Progenitor cell of endocrine pancreas (in vitro differentiated cells): Measurements from ENCODE around the gene TKT. TPM values are rescaled to one million over a fixed set of nuclear protein-coding genes. Genes with fewer than 3 reads are reported as not detected.
A peak's percentile ranks its signal among the peaks of the same experiment; 100 is the strongest.
"Not testable (repeated sequence)": the region's sequence is repeated elsewhere in the genome, so short reads cannot be mapped to it uniquely, and the experiment has no call there.

Experiments used
- DNase-seq: peaks from one replicate; pipeline ENCODE4 v3.0.0; 2021; ENCODE audit warnings: low spot score; ENCODE audit not compliant: unreplicated experiment
- H3K27ac Mint-ChIP-seq: 2 replicates; pipeline ENCODE4 v1.8.0; 2021; ENCODE audit warnings: mild to moderate bottlenecking, moderate library complexity, mixed read lengths
- H3K27me3 Mint-ChIP-seq: 2 replicates; pipeline ENCODE4 v1.8.0; 2021; ENCODE audit warnings: mixed read lengths
- H3K36me3 Mint-ChIP-seq: 2 replicates; pipeline ENCODE4 v1.8.0; 2022; ENCODE audit warnings: mixed read lengths; ENCODE audit not compliant: insufficient read depth
- H3K4me1 Mint-ChIP-seq: 2 replicates; pipeline ENCODE4 v1.8.0; 2021; ENCODE audit warnings: low read depth, mixed read lengths
- H3K4me3 Mint-ChIP-seq: 2 replicates; pipeline ENCODE4 v1.8.0; 2021; ENCODE audit warnings: low read depth, mild to moderate bottlenecking, moderate library complexity, mixed read lengths
- H3K9me3 Mint-ChIP-seq: 2 replicates; pipeline ENCODE4 v1.8.0; 2021; ENCODE audit warnings: low read depth, mixed read lengths
- CTCF ChIP-seq: fragments of 200-600 bp; sonication (generic); IDR thresholded peaks from one replicate; pipeline ENCODE4 v1.5.0; 2021; ENCODE audit warnings: antibody characterized with exemption, mild to moderate bottlenecking; ENCODE audit not compliant: unreplicated experiment
- total RNA-seq: library from RNA; stranded (reverse); gene quantifications from 2 replicates; pipeline ENCODE4 v1.2.1, GENCODE V29; 2021

TKT gene
- total RNA-seq, 1 donor from 2014 or later, result 250 TPM

DNA sequence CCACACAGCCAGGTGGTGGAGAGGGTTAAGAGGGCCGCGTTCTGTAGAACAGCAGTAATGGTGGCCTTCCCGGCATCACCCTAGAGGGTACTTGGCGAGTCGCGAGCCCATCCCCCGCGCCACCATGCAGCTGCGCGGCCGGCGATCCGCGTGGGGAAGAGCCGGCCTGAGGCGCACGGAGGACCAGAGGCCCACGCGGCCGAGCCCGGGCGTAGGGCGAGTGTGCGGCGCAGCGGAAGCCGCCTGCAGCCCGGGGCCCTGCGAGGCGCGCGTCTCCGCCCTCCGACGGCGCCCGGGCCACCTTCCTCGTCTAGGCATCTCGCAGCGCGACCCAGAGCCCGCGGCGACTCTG lies 423 bp downstream of the TKT start:
- Mint-ChIP-seq H3K9me3 (no peaks in the 10 kb centered on the region), H3K4me1 (peaks cover 27% of the 10 kb centered on the region), H3K27me3 (peaks cover 20% of the 10 kb centered on the region), H3K4me3 (peak overlapping the region; percentile 90), H3K27ac (peak overlapping the region; percentile 95), H3K36me3 (peaks cover 1% of the 10 kb centered on the region)
- TF ChIP-seq CTCF, result no peak
- peak; percentile 15 for DNase-seq

DNA sequence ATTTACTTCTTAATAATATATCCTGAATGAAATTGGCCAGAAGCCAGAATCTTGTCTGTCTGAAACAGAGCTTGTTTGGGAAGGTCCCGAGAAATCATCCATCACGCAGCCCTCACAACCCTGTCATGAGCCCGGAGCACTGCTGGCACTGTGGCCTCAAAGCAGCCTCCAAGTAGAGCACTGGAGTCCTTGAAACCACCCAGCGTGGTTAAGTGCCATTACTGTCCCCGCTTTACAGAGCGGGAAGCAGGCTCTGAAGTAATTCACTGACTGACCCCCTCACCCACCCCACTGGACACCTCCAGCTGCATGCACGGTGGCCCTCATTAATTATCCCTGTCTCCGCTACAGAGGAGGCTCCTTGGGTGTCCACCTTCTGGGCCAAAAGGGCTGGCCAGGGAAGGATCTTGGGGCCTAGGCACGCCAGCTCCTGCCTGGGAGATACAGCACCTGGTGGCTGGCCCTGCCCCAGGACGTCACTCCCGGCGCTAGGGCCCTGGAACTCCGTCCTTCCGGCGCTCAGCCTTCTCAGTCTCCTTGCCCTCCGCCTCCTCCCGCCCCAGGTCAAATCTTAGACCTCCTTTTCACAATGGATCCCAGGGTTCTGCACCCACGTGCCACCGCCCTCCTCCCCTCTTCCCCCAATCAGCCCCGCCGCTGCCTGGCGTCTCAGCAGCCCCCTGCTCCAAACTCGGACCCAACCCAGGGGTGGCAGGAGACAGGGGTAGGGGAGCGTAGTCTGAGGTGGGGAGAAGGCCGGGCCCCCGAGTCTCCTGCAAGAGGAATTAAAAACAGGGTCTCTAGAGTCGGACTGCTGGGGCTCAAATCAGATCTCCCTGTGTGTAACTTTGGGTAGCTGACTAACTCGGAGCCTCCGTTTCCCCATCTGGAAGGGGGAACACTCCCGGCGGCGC lies 1.1 kb downstream of the TKT start:
- H3K4me1 Mint-ChIP-seq, result peaks cover 27% of the 10 kb centered on the region
- peaks cover 1% of the 10 kb centered on the region for H3K36me3 Mint-ChIP-seq

GRCh38 chr3:53253707-53254508 lies 1.9 kb downstream of the TKT start:
- no peaks in the 10 kb centered on the region for H3K9me3 Mint-ChIP-seq
- peaks cover 23% of the 10 kb centered on the region for H3K4me1 Mint-ChIP-seq
- H3K36me3 Mint-ChIP-seq, result peaks cover 1% of the 10 kb centered on the region
- H3K27me3 Mint-ChIP-seq, result peaks cover 14% of the 10 kb centered on the region
- peak overlapping the region; percentile 90 for H3K4me3 Mint-ChIP-seq
- no peak for DNase-seq
- no peak for TF ChIP-seq CTCF
- H3K27ac Mint-ChIP-seq, result peak overlapping the region; percentile 95

More for the DNA sequence above, 1.1 kb downstream of the TKT start:
- H3K27me3 Mint-ChIP-seq, result peaks cover 20% of the 10 kb centered on the region
- DNase-seq, result peak; percentile 52
- peak overlapping the region; percentile 90 for H3K4me3 Mint-ChIP-seq
- H3K9me3 Mint-ChIP-seq, result no peaks in the 10 kb centered on the region
- peak overlapping the region; percentile 95 for H3K27ac Mint-ChIP-seq
- no peak for TF ChIP-seq CTCF

DNA sequence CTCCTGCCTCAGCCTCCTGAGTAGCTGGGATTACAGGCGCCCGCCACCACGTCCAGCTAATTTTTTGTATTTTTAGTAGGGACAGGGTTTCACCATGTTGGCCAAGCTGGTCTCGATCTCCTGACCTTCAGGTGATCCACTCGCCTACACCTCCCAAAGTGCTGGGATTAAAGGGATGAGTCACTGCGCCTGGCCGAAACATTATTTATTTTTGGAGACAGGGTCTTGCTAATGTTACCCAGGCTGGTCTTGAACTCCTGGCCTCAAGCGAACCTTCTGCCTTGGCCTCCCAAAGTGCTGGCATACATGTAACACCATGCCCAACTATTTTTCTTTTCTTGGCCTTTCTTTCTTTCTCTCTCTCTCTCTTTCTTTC lies 2.9 kb downstream of the TKT start:
- H3K27me3 Mint-ChIP-seq, H3K27ac Mint-ChIP-seq, H3K4me3 Mint-ChIP-seq, H3K9me3 Mint-ChIP-seq, H3K36me3 Mint-ChIP-seq, DNase-seq: not testable (repeated sequence)
- H3K4me1 Mint-ChIP-seq, result peaks cover 20% of the 10 kb centered on the region

DNA sequence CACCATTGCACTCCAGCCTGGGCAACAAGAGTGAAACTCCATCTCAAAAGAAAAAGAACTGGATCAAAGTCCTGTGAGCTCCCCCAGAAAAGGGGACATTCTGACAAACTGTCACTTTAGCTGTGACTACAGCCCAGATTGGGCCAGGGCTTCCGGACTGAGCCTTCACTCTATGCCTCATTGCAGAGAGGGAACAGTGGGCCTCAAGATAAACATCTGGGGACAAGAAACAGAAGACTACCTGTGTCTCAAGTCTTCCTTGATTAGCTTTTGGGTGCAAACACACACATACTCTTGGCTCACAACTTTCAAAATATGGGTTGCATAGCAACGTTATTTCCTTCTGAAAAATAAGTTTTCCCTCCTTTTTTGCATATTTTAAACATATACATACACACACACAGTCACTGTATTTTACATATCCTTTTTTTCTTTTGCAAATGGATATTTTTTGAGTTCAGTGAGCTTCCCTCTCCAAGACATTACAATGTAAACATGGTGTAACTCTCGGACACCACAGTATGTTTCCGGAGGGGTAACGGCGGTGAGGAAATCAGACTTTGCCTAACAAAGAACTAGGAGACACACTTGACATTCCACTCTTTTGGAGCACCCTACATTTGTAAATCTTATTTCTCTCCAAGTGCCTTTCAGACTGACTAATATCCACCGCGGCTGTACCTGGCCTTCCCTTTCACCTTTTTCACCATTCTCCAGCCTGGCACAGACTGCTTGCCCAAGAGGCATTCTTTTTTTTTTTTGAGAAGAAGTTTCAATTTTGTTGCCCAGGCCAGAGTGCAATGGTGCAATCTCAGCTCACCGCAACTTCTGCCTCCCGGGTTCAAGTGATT lies 3.5 kb downstream of the TKT start:
- Mint-ChIP-seq H3K36me3 (peaks cover 4% of the 10 kb centered on the region), H3K4me3 (peak overlapping the region; percentile 47), H3K27ac (peak overlapping the region; percentile 73), H3K9me3 (no peaks in the 10 kb centered on the region), H3K4me1 (peaks cover 22% of the 10 kb centered on the region), H3K27me3 (peaks cover 5% of the 10 kb centered on the region)
- DNase-seq, result no peak
- no peak for TF ChIP-seq CTCF
